GM12878 (cell line): ENCODE data around the gene PIGQ. TPM values are rescaled to one million over a fixed set of nuclear protein-coding genes. Genes with fewer than 3 reads are reported as not detected.

Source experiments
- ATAC-seq: fragments of 200-7000 bp; cut with Tn5 transposase; 3 replicates; pipeline ENCODE4 v1.9.1; 2020; ENCODE audit warnings: mild to moderate bottlenecking, moderate library complexity
- BruUV-seq: library from RNA; stranded (reverse); fragments of 400-500 nt; replicated peaks from 2 replicates; lab custom pipeline; 2021; lab: Mats Ljungman, UMichigan
- CTCF ChIA-PET: fragments of 300-600 bp; sonication (Branson Sonifier 250); formaldehyde crosslinking; extraction: SDS; loops from one replicate; lab custom pipeline; 2021; ENCODE audit warnings: inconsistent platforms; lab: Yijun Ruan, JAX
- POLR2A ChIA-PET: fragments of 350-600 bp; formaldehyde crosslinking; extraction: SDS; loops from one replicate; lab custom pipeline; 2021; ENCODE audit warnings: inconsistent platforms; lab: Charles Lee
- RAD21 ChIA-PET: fragments of 300-600 bp; sonication (Branson Sonifier 250); formaldehyde crosslinking; loops from one replicate; lab custom pipeline; 2023; ENCODE audit warnings: antibody characterized with exemption; ENCODE audit not compliant: unreplicated experiment; lab: Charles Lee
- SMC1A ChIA-PET: fragments of 300-600 bp; sonication (Branson Sonifier 250); formaldehyde crosslinking; loops from one replicate; lab custom pipeline; 2023; ENCODE audit not compliant: unreplicated experiment, uncharacterized antibody; lab: Charles Lee
- DNase-seq: peaks from one replicate; pipeline ENCODE4 v3.0.0-alpha.2; 2011; ENCODE audit warnings: low read depth, low spot score
- FAIRE-seq: peaks from 3 replicates; lab custom pipeline; 2011; peaks lifted over from hg19 to GRCh38; lab: Jason Lieb, UNC
- H2AFZ ChIP-seq: 2 replicates; pipeline ENCODE4 v1.6.0; 2011; ENCODE audit warnings: low read depth, low read length, control low read depth; ENCODE audit not compliant: control insufficient read depth
- H3K27ac ChIP-seq: 2 replicates; pipeline ENCODE4 v1.5.1; 2011; ENCODE audit warnings: control low read depth; ENCODE audit not compliant: control insufficient read depth, insufficient read depth
- H3K27me3 ChIP-seq, 2 experiments: replicated peaks in 1 of 2; 2 replicates each; pipeline versions ENCODE4 v1.6.0 to v1.6.1; 2011; ENCODE audit warnings: low read length in 1 of 2; ENCODE audit not compliant: control insufficient read depth in 2 of 2, insufficient read depth in 2 of 2
- H3K36me3 ChIP-seq, 2 experiments: 2 replicates each; pipeline ENCODE4 v1.5.1; 2011; ENCODE audit warnings: low read length in 1 of 2; ENCODE audit not compliant: control insufficient read depth in 2 of 2, insufficient read depth in 2 of 2
- H3K4me1 ChIP-seq: 2 replicates; pipeline ENCODE4 v1.6.1; 2011; ENCODE audit warnings: mild to moderate bottlenecking, low read length, moderate library complexity, mixed read lengths; ENCODE audit not compliant: control insufficient read depth, insufficient read depth
- H3K4me2 ChIP-seq: 2 replicates; pipeline ENCODE4 v1.6.0; 2011; ENCODE audit warnings: control low read depth; ENCODE audit not compliant: control insufficient read depth, insufficient read depth
- H3K4me3 ChIP-seq: fragments of 200-600 bp; sonication (generic); 2 replicates; pipeline ENCODE4 v1.5.1; 2016
- H3K79me2 ChIP-seq: 2 replicates; pipeline ENCODE4 v1.6.0; 2011; ENCODE audit warnings: low read length; ENCODE audit not compliant: control insufficient read depth, insufficient read depth
- H3K9ac ChIP-seq: 2 replicates; pipeline ENCODE4 v1.8.0; 2011; ENCODE audit warnings: low read length, control low read depth, mixed read lengths; ENCODE audit not compliant: control insufficient read depth, insufficient read depth
- H3K9me3 ChIP-seq: replicated peaks from 3 replicates; pipeline ENCODE4 v1.5.1; 2011; ENCODE audit warnings: mild to moderate bottlenecking, low read length; ENCODE audit not compliant: control insufficient read depth, insufficient read depth
- H4K20me1 ChIP-seq: 2 replicates; pipeline ENCODE4 v1.6.0; 2011; ENCODE audit not compliant: control insufficient read depth, insufficient read depth
- ATF7 ChIP-seq: fragments of 450-650 bp; IDR thresholded peaks from 2 replicates; pipeline ENCODE4 v1.6.1; 2016; ENCODE audit warnings: low read depth, mild to moderate bottlenecking
- CBX3 ChIP-seq: fragments of 200-600 bp; sonication (generic); IDR thresholded peaks from 2 replicates; pipeline ENCODE4 v1.6.1; 2016; ENCODE audit warnings: low read depth, borderline replicate concordance
- FOXM1 ChIP-seq: IDR thresholded peaks from 2 replicates; pipeline ENCODE4 v1.6.1; 2012; ENCODE audit warnings: low read depth, mild to moderate bottlenecking, inconsistent platforms, low read length, moderate library complexity
- IRF4 ChIP-seq: IDR thresholded peaks from 2 replicates; pipeline ENCODE4 v1.6.1; 2011; ENCODE audit warnings: low read depth, low read length
- MTA2 ChIP-seq: fragments of 450-650 bp; IDR thresholded peaks from 2 replicates; pipeline ENCODE4 v1.6.1; 2016; ENCODE audit warnings: low read depth, mild to moderate bottlenecking, moderate library complexity
- RELA ChIP-seq: fragments of 450-650 bp; IDR thresholded peaks from 2 replicates; pipeline ENCODE4 v1.8.0; 2014; ENCODE audit warnings: borderline replicate concordance; ENCODE audit not compliant: partially characterized antibody
- SIX5 ChIP-seq: IDR thresholded peaks from 2 replicates; pipeline ENCODE4 v1.6.1; 2011; ENCODE audit warnings: mild to moderate bottlenecking, low read depth, low read length, moderate library complexity; ENCODE audit not compliant: severe bottlenecking
- TAF1 ChIP-seq: IDR thresholded peaks from 2 replicates; pipeline ENCODE4 v1.6.1; 2011; ENCODE audit warnings: mild to moderate bottlenecking, low read depth, low read length, borderline replicate concordance
- USF1 ChIP-seq: IDR thresholded peaks from 2 replicates; pipeline ENCODE4 v1.6.1; 2011; ENCODE audit warnings: borderline replicate concordance, low read depth, mild to moderate bottlenecking, moderate library complexity, mixed read lengths, low read length; ENCODE audit not compliant: insufficient read depth; ENCODE audit errors: extremely low read length
- WRNIP1 ChIP-seq: IDR thresholded peaks from 2 replicates; pipeline ENCODE4 v1.6.1; 2011; ENCODE audit warnings: low read depth, low read length, improper control_type of control experiment, borderline replicate concordance
- YBX1 ChIP-seq: fragments of 450-650 bp; IDR thresholded peaks from 2 replicates; pipeline ENCODE4 v1.6.1; 2016; ENCODE audit warnings: antibody characterized with exemption
- ZBTB11 ChIP-seq: fragments of 450-650 bp; formaldehyde crosslinking; IDR thresholded peaks from 2 replicates; pipeline ENCODE4 v1.5.0; 2022; ENCODE audit warnings: mild to moderate bottlenecking, missing genetic modification characterization
- ZNF384 ChIP-seq: IDR thresholded peaks from 2 replicates; pipeline ENCODE4 v1.6.1; 2012; ENCODE audit warnings: low read depth, mild to moderate bottlenecking, low read length, improper control_type of control experiment, borderline replicate concordance
- WGBS: methylation state at CpG from one replicate; pipeline ENCODE4 v1.1.6; 2016; ENCODE audit warnings: low lambda C conversion rate; ENCODE audit not compliant: insufficient replicate concordance, insufficient coverage; ENCODE audit errors: missing lambda C conversion rate; 5-methylcytosine and 5-hydroxymethylcytosine counted together
- in situ Hi-C: fragments of 300-500 bp; cut with MboI; formaldehyde crosslinking; loops from 9 replicates; pipeline ENCODE4 v1.14.3; 2018; ENCODE audit warnings: mixed read lengths
- intact Hi-C: fragments of 100-400 bp; cut with micrococcal nuclease; formaldehyde crosslinking; loops from one replicate; pipeline ENCODE4 v1.14.2; 2022; ENCODE audit not compliant: unreplicated experiment
- polyA plus RNA-seq, 11 experiments: library from polyadenylated mRNA; depleted of rRNA in 4 of 11; unstranded in 6 of 11; stranded (reverse) in 5 of 11; fragments of >200 nt; fragmentation: Nextera tagmentation in 4 of 11; fragmentation: Illumina TruSeq in 1 of 11; extraction: Ambion mirVana in 4 of 11; extraction: Trizol in 1 of 11; gene quantifications; 1 replicate in 1 of 11; 2 replicates in 10 of 11; pipeline versions ENCODE4 v1.2.1 to v1.2.3, GENCODE V29; 2011 to 2016; ENCODE audit warnings: inconsistent platforms in 2 of 11, missing spikeins in 2 of 11, low read depth in 1 of 11
- total RNA-seq, 4 experiments: library from RNA; depleted of rRNA in 3 of 4; stranded (reverse); fragments of >200 nt in 3 of 4; fragmentation: Illumina TruSeq in 1 of 4; extraction: Trizol in 1 of 4; gene quantifications; 2 replicates each; pipeline versions ENCODE4 v1.2.1 to v1.2.3, GENCODE V29; 2013 to 2021
- TF ChIP-seq, protein P1 (sequence below): fragments of 450-650 bp; conservative IDR thresholded peaks from 2 replicates; pipeline ENCODE4 v1.6.1; 2017; ENCODE audit warnings: mild to moderate bottlenecking, moderate library complexity

PIGQ gene
- total and polyA plus RNA-seq, 10 of the 15 experiments (the other 5 are each of a cell fraction or from before 2014, with no cell fraction given), result 1.8 to 31.3 (median 17.5) TPM; not detected in 1

GRCh38 chr16:525520-526180, 44.1 kb upstream of the PIGQ start:
- ATAC-seq (peak; percentile 61), FAIRE-seq (peak; percentile 57), DNase-seq (peak; percentile 62)
- ChIA-PET SMC1A (interaction anchor here (0.6 to 1.2 kb wide), 4 partner anchors 24 to 75 kb away, joined by 3 read pairs; partner anchors contain the start of gene NHLRC4), POLR2A (interaction anchor here (1.0 to 1.6 kb wide), 6 partner anchors 42 to 155 kb away, joined by 3 to 4 read pairs (median 4); partner anchors contain the start of genes METTL26, MRPL28 and NHLRC4), RAD21 (interaction anchor here (0.9 kb wide), 2 partner anchors 41 to 111 kb away, joined by 3 to 4 read pairs; partner anchors contain the start of gene NHLRC4), CTCF (interaction anchor here (0.6 to 1.6 kb wide), 5 partner anchors 8 to 486 kb away, joined by 3 to 6 read pairs (median 3); partner anchors contain the start of gene NHLRC4)
- Histone ChIP-seq H3K4me1 (peaks cover 29% of the 10 kb centered on the region), H3K4me2 (peak overlapping the region; percentile 99), H3K27ac (peak overlapping the region; percentile 91), H3K27me3 (no peaks in the 10 kb centered on the region), H3K36me3 (peaks cover 0 to 2% of the 10 kb centered on the region in 2 experiments; a peak in 3 of 4 replicates), H3K4me3 (peak overlapping the region; percentile 98), H3K9me3 (no peaks in the 10 kb centered on the region), H4K20me1 (no peaks in the 10 kb centered on the region; the same call in 1 of the 2 replicates), H2AFZ (peak overlapping the region; percentile 13; the same call in 1 of the 2 replicates), H3K79me2 (peaks cover 47% of the 10 kb centered on the region), H3K9ac (peak overlapping the region; percentile 86)
- WGBS, result 3% methylated on average over 13 of the region's 13 CpGs
- intact Hi-C loops (loop anchor here (2.0 to 5.0 kb wide), 3 partner anchors 42 to 159 kb away; partner anchors contain the start of genes JMJD8, METTL26, NHLRC4 and PIGQ), in situ Hi-C loops (no loop called here)
- BruUV-seq, result no TSS peak
- no peak for TF ChIP-seq ZBTB11 (CRISPR knock-in tag)
- TF ChIP-seq, protein P1, sequence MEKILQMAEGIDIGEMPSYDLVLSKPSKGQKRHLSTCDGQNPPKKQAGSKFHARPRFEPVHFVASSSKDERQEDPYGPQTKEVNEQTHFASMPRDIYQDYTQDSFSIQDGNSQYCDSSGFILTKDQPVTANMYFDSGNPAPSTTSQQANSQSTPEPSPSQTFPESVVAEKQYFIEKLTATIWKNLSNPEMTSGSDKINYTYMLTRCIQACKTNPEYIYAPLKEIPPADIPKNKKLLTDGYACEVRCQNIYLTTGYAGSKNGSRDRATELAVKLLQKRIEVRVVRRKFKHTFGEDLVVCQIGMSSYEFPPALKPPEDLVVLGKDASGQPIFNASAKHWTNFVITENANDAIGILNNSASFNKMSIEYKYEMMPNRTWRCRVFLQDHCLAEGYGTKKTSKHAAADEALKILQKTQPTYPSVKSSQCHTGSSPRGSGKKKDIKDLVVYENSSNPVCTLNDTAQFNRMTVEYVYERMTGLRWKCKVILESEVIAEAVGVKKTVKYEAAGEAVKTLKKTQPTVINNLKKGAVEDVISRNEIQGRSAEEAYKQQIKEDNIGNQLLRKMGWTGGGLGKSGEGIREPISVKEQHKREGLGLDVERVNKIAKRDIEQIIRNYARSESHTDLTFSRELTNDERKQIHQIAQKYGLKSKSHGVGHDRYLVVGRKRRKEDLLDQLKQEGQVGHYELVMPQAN, result no peak; the same call in 1 of the 2 replicates
- no peak; the same call in 1 of the 2 replicates for TF ChIP-seq WRNIP1
- TF ChIP-seq MTA2, result peak; percentile 52; the same call in 1 of the 2 replicates
- no peak for TF ChIP-seq CBX3
- TF ChIP-seq YBX1, result no peak
- no peak for TF ChIP-seq SIX5
- no peak for TF ChIP-seq TAF1
- peak; percentile 91 for TF ChIP-seq ATF7
- TF ChIP-seq USF1, result no peak
- no peak for TF ChIP-seq RELA
- TF ChIP-seq FOXM1, result no peak
- TF ChIP-seq ZNF384, result no peak
- peak; percentile 85 for TF ChIP-seq IRF4
